HG02610 (cell line): ENCODE measurements around the gene CHD9.

Experiments used
- ATAC-seq: cut with Tn5 transposase; IDR thresholded peaks from one replicate; pipeline ENCODE4 v1.9.1; 2021; ENCODE audit warnings: mild to moderate bottlenecking, moderate library complexity; ENCODE audit not compliant: unreplicated experiment

The CHD9 gene

GRCh38 chr16:53337294-53337693 is 282.5 kb downstream of the CHD9 start:
- no peak for ATAC-seq

DNA sequence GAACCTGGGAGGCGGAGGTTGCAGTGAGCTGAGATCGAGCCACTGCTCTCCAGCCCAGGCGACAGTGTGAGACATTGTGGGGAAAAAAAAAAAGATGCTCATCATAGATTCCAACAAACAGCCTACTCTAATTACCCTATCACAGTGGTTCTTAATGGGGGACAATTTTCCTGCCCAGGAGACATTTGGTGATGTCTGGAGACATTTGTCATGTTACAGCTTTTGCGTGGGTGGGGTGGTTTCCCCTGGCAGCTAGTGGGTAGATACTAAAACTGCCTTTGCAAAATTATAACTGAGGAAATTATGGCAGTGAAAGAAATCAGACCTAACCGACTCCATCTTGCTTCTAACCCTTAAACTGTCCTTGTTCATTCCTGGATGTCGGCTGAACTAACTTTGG is 287.0 kb downstream of the CHD9 start:
- no peak for ATAC-seq

DNA sequence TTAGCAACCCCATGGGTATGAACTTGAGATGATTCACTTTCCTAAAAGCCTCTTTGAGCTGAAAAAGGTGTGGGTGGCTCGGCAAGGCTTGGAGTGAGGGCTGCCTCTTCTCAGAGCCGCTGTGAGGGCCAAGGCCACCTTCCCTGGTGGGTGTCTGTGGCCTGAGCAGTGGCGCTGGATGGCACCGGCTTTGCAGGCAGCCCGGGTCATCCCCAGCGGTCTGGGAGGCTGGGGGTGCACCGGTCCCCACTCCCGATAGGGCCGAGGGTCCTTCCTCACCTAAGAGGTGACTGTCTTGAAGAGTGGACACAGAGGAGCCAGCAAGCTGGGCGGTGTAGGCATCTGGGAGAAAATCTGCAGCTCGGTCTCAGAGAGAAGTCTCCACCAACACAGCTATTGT is 300.3 kb downstream of the CHD9 start:
- ATAC-seq, result no peak

DNA sequence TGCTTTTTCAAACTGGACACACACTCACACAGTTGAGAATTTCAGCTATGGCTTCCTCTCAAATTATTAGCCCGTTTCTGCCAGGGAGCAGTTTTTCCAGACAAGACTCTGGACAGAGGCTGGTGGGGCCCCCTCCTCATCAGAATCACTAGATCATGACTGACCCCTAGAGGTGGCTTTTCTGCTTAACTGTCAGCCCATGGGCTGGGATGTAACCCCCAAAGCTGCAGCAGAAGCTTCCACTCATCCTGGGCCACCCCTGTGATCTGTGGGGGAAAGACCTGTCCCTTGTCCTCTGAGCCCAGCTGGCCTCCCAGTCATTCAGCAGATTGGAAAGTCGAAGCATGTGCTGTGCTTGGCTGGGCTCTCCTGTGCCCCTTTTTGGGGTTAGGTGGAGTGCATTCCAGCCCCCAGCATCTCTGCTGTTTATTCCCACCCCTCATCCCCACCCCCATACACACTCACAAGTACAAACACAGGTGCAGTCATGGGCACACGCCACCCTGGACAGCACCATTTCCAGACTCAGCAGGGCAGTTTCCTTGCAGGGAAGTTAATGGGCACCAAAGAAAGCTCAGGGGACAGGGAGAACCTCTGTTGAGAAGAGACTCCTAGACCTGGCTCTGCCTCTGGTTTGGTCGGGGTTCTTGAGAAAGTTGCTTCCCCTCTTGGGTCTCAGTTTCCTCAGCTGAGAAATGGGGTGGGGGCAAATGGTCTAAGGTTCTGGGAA is 301.9 kb downstream of the CHD9 start:
- ATAC-seq, result no peak

GRCh38 chr16:53357208-53357586 is 302.4 kb downstream of the CHD9 start:
- ATAC-seq, result no peak

DNA sequence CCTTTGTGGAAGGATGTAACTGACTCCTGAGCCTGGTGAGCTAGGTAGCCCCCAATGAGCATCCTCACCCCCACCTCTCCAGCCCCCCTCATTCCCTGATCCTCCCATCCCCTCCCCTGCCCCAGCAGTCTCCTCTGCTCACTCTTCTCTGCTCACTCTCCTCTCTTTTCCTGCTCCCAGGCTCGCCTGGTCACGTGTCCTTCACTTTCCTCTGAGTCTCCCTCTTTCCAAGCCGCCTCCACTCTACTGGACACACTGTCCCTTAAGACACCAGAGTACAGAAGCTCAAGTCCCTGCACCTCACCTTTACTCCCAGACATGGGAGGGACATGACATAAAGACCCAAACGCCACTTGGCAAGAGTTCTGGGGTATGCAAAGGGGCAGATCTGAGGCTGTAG is 303.2 kb downstream of the CHD9 start:
- ATAC-seq, result no peak

- no peak for ATAC-seq
These were observed 304.1 kb downstream of the CHD9 start for GRCh38 chr16:53358884-53359283.

- no peak for ATAC-seq
These were observed 315.1 kb downstream of the CHD9 start for GRCh38 chr16:53369921-53370320.

DNA sequence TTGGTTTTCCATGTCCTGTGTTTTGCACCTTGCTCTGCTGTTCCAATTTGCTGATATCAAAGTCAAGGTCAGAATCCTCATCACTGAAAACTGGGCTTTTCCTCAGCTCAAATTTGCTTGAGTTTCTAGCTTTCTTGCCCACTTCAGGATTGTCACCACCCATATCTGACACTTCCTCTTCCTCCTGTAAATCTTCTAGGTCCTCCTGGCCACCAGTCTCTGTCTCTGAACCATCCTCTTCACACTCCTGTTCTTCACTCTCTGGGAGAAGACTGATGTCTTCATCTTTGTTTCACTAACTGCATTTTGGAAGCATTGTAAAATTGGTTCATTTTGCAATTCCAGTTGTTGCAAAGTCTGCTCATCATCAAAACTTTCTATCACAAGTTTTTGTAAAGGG is 316.0 kb downstream of the CHD9 start:
- ATAC-seq, result no peak

DNA sequence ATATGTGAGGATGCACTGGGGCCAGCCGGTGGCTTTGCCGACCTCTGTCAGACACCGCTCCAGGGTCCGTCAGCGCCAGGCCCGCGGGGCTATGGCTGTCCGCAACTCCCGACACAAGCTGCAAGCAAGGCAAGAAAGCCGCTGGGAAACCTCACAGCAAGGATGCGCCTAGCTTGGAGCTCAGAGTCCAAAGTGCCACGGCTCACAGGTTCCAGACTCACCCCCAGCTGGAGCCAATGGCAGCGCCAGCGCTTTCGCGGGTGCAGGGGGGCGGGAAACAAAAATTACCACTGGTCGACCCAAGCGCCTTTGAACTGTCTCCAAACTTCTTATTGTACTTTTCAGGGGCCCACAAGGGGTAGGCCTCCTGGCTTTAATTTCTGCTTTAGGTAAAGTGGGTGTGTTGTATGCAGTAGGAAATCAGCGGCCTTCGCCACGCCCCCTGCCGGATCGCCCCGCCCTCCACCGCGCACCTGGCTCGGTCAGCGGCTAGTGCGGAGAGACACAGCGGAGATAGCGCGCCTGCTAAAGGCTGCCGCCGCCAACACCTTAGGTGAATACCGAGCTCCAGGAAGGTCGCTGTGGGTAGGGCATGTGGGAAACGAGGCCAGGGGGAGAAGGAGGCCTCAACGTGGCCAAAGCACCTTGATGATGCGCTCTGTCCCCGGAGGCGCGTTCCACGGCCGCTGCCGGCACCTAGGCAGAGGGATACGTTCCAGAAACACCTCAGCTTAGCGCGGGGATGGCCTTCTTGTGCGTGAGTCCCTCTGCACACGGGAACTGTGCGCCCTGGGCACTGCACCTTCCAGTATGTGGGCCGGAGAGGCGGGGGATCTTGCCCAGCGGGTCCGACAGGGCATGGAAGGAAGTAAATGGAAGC is 318.4 kb downstream of the CHD9 start:
- ATAC-seq, result peak; percentile 55

DNA sequence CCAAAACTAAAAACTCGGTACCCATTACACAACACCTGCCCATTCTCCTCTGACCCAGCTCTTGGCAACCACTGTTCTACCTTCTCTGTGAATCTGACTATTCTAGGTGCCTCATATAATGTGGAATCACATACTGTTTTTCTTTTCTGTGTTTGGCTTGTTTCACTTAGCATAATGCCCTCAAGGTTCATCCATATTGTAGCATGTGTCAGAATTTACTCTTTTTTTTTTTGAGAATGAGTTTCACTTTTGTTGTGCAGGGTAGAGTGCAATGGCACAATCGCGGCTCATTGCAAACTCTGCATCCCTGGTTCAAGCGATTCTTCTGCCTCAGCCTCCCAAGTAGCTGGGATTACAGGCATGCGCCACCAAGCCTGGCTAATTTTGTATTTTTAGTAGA is 320.0 kb downstream of the CHD9 start:
- ATAC-seq, result no peak

GRCh38 chr16:53378138-53378537 is 323.3 kb downstream of the CHD9 start:
- ATAC-seq, result peak; percentile 53
